Measurements from ENCODE around the gene TNNC2.
"Not testable (repeated sequence)": the region's sequence is repeated elsewhere in the genome, so short reads cannot be mapped to it uniquely, and the experiment has no call there.

Gene TNNC2

DNA sequence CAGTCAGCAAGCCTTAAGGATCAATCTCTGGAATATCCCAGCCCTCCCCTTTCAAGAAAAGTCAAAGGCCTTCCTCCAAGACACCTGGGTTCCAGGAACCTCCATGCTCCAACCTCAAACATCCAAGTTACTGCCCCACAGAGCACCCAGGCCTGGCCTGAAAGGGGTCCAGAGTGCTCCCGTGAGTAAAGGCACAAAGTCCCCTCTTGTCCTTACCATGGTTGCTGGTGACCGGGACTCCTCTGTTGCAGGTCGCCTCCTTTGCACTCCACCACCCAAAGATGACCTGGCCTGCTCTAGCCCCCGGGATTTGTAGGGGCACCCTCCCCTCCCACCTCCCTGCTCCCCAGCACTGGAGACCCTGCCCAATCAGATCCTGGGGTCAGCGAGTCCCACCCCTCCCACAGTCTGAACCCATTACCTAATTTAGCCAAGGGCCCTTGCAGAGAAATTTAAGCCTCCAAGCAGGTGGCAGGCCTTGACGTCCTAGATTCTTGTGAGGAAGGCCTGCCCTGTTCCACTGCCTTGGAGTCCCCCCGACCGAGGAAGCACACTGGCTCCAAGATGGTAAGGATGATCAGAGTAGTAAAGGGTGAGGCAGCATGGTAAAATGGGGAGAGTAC lies at the start of gene TNNC2:
TSS of gene TNNC2 (minus strand) at position 283 of the 623 bp plus-strand sequence. CDS start at position 219, 64 bp downstream.
- DNase-seq (ENCODE audit: low read depth in 2 of 2) = no peak

DNA sequence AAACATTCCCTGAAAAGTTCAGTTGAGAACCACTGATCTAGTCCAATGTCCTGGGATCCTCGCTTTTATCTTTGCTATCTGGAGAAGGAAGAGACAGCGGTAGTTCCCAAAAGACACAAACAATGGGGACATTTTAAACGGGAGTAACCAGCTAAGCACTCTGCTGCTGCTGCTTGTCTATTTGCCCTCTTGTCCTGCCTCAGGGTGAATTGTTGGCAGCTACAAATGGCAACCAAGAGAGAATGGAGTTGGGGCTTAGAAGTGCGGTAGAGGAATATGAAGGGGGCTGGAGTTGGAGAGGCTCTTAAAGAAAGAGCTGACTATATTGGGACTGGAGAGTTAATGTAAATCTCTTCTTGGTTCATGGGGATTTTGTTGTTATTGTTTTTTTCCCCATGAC lies 47.5 kb upstream of the TNNC2 start:
- DNase-seq (ENCODE audit: low read depth in 2 of 2) = no peak

GRCh38 chr20:45874104-45874481 lies 47.0 kb upstream of the TNNC2 start:
- not testable (repeated sequence) for DNase-seq (ENCODE audit: low read depth in 2 of 2)

DNA sequence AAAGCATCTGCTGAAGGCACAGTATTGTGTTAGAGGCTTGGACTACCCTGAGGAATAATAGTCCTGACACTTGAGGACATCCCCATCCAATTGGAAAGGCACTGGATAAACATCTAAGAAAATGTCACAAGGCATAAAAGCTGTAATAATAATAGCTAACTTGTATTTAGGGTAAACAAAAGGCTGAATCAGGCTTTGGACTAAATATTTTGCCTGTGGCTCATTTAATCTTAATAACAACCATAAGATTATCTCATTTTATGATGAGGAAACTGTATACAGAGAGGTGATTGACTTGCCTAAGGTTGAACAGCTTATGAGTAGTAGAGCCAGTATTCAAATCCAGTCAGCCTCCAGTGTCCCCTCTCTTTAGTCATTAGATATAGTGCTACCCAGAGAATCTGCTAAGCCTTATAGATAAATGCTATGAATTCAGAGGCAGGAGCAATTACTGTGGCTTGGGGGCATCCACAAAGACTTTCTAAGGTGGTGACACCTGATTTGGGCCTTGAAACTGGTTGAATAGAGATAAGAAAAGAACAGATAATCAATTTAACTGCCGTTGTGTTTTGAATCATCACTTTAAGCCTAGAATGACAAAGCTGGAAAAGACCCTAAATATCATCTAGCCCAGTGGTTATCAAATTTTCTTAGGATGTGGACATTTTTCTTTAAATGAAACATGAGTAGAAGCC lies 46.4 kb upstream of the TNNC2 start:
- DNase-seq (ENCODE audit: low read depth in 2 of 2) = no peak

- DNase-seq (ENCODE audit: low read depth in 2 of 2) = no peak
Measured at GRCh38 chr20:45872626-45873025, 45.5 kb upstream of the TNNC2 start.

GRCh38 chr20:45867819-45868176 lies 40.7 kb upstream of the TNNC2 start:
- DNase-seq (ENCODE audit: low read depth in 2 of 2) = no peak

GRCh38 chr20:45867136-45867818 lies 40.2 kb upstream of the TNNC2 start:
- DNase-seq (ENCODE audit: low read depth in 2 of 2) = no peak

GRCh38 chr20:45866454-45866853 lies 39.3 kb upstream of the TNNC2 start:
- no peak for DNase-seq (ENCODE audit: low read depth in 2 of 2)

- no peak for DNase-seq (ENCODE audit: low read depth in 2 of 2)
Measured at GRCh38 chr20:45863543-45864470, 36.7 kb upstream of the TNNC2 start.

DNA sequence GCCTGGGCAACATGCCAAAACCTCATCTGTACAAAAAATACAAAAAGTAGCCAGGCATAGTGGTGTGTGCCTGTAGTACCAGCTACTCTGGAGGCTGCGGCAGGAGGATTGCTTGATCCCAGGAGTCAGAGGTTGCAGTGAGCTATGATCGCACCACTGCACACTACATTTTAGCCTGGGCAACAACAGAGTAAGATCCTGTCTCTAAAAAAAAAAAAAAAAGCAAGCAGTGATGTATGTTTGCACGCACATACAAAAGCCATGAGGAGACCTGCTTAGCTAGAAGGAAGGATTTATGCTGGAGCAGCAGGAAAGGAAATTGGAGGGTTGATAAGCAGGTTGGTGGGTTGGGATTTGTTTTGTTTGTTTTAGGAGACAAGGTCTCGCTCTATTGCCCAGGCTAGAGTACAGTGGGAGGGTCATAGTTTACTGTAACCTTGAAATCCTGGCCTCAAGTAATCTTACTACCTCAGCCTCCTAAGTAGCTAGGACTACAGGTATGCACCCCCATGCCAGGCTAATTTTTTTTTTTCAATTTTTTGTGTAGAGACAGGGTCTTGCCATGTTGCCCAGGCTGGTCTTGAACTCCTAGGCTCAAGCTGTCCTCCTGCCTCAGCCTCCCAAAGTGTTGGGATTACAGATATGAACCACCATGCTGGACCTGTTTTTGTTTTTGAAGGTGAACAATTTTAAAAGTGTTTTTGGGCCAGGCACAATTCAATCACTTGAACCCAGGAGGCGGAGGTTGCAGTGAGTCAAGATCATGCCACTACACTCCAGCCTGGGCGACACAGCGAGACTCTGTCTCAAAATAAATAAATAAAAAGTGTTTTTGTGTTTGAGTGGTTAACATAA lies 34.3 kb upstream of the TNNC2 start:
- DNase-seq (ENCODE audit: low read depth in 2 of 2) = no peak

- DNase-seq (ENCODE audit: low read depth in 2 of 2) = no peak
Measured at GRCh38 chr20:45860560-45861220, 33.6 kb upstream of the TNNC2 start.

DNA sequence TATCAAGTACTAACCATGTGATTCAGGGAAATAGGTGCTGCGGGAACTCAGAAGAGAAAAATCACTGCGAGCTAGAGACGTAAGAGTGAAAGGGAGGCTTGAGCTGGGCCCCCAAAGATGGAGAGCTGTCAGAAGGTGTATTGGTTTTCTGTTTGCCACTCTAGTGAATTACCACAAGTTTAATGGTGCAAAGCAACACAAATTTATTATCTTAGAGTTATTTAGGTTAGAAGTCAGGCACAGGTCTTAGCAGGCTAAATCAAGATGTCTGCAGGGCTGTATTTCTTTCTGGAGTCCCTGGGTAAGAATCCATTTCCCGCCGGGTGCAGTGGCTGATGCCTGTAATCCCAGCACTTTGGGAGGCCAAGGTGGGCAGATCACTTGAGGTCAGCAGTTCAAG lies 32.8 kb upstream of the TNNC2 start:
- DNase-seq (ENCODE audit: low read depth in 2 of 2) = no peak

DNA sequence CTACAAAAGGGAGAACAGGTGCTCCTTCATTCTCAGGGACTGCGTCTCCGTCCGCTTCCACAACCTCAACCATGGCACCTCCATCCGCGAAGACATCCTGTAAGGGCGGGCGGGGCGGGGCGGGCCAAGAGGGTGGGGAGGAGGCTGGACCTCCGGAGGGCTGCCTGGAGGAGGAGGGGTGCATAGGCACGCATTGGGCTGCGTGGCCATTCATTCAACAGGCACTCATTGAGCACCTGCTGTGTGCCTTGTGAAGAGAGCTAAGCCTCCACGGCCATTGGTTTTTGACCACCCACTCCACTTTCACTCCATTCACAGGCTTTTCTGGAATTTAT lies 30.7 kb upstream of the TNNC2 start:
- DNase-seq (ENCODE audit: low read depth in 2 of 2) = peak in 1 of 2 donors; percentile 3

- DNase-seq (ENCODE audit: low read depth in 2 of 2) = peak; percentile 83 to 94
Measured at GRCh38 chr20:45857114-45857881, 30.2 kb upstream of the TNNC2 start, which contains the start of the genes ACOT8 and ZSWIM3. TSS of gene ACOT8 (minus strand) at chr20:45857392. CDS start at chr20:45857315, 77 bp downstream. TSS of gene ZSWIM3 (plus strand) at chr20:45857614. CDS start at chr20:45857826, 212 bp downstream.

DNA sequence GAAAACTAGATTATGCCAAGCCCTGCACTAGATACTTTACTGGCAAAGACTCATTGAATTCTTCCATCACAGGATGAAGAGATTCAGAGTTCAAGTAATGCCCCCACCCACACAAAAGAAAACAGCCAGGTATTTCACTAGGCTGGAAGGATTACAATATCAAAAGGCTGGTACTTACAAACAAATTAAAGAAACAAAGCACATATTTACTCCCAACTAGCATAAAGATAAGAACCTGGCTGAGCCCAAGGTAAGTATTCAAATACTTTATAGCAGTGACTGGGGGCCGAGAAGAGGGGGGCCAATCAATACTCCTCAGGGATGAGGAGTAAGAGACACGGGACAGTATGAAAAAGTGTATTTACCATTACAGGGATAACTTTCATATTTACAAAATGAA lies 26.4 kb upstream of the TNNC2 start:
- DNase-seq (ENCODE audit: low read depth in 2 of 2) = no peak

DNA sequence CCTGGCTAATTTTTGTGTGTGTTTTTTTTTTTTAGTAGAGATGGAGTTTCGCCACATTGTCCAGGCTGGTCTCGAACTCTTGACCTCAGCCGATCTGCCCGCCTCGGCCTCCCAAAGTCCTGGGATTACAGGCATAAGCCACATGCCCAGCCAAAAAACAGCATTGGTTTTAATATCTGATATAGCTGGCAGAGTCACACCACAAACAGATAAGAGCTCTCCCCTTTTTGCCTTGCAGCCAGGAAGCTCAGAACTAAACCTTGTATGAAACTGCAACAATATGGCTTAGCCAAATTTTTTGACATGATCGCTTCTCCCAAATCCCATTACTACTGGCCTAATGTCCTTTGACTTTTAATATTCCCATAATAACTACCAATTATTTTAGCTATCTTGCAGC lies 25.2 kb upstream of the TNNC2 start:
- DNase-seq (ENCODE audit: low read depth in 2 of 2) = no peak

GRCh38 chr20:45851501-45851900 lies 24.4 kb upstream of the TNNC2 start:
- DNase-seq (ENCODE audit: low read depth in 2 of 2) = no peak

DNA sequence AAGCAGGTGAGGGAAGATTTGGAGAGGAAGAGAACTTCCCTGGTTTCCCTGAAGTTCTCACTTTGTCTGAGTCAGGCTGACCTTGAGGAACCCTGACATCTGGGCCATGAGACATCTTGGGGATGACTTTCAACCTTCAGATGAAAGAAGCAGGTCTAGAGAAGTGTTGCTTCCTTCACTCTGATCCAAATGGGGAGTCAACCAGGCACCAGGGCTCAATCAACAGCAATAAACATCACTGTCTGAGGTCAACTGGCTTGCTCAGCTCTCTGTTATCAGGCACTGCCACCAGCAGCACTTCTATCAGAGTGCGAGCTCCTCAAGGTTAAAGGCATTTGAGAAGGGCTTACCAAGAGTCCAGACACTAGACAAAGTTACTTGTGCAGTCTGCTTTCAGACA lies 23.8 kb upstream of the TNNC2 start:
- no peak for DNase-seq (ENCODE audit: low read depth in 2 of 2)

DNA sequence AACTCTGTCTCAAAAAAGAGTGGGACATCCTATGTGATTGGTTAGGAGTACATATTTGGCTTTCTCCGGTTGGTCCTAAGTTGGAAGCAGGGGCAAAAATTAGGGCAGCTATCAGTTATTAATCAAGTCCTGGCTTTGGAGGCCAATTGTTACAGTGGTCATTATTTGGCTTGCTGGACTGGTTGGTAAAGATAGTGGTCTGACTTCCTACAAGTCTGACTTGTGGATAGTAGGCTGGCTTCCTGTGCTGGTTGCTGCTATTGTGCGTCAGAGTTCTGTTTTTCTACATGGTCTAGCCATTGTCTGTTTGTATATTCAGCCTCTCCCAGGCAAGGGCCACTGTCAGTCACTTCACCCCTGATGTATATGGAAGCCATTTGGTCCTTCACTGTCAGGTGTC lies 23.1 kb upstream of the TNNC2 start:
- DNase-seq (ENCODE audit: low read depth in 2 of 2) = no peak
